Eye (tissue), 1 donor: ENCODE results near the gene ENDOU.

Source experiments
- DNase-seq: peaks from one replicate; pipeline ENCODE4 v3.0.0-alpha.2; 2015

Gene ENDOU

GRCh38 chr12:47757364-47757839, 32.1 kb upstream of the ENDOU start:
- no peak for DNase-seq

GRCh38 chr12:47755655-47756562, 30.6 kb upstream of the ENDOU start:
- DNase-seq = no peak

GRCh38 chr12:47754881-47755280, 29.6 kb upstream of the ENDOU start:
- no peak for DNase-seq

GRCh38 chr12:47754126-47754525, 28.8 kb upstream of the ENDOU start:
- no peak for DNase-seq

- DNase-seq = no peak
Observed at GRCh38 chr12:47753021-47754001, 28.0 kb upstream of the ENDOU start.

GRCh38 chr12:47752552-47752951, 27.3 kb upstream of the ENDOU start:
- DNase-seq = no peak

GRCh38 chr12:47752121-47752520, 26.8 kb upstream of the ENDOU start:
- DNase-seq = no peak

- DNase-seq = no peak
Observed at GRCh38 chr12:47751561-47751960, 26.3 kb upstream of the ENDOU start.

GRCh38 chr12:47750916-47751470, 25.7 kb upstream of the ENDOU start:
- no peak for DNase-seq

GRCh38 chr12:47750229-47750798, 25.0 kb upstream of the ENDOU start:
- DNase-seq = no peak

GRCh38 chr12:47748899-47749298, 23.6 kb upstream of the ENDOU start:
- DNase-seq = no peak

GRCh38 chr12:47748507-47748828, 23.2 kb upstream of the ENDOU start:
- no peak for DNase-seq

- DNase-seq = no peak
Observed at GRCh38 chr12:47747596-47748506, 22.6 kb upstream of the ENDOU start.

- no peak for DNase-seq
Observed at GRCh38 chr12:47747126-47747525, 21.8 kb upstream of the ENDOU start.

- no peak for DNase-seq
Observed at GRCh38 chr12:47746523-47746922, 21.2 kb upstream of the ENDOU start.

GRCh38 chr12:47746073-47746472, 20.8 kb upstream of the ENDOU start:
- DNase-seq = no peak

GRCh38 chr12:47745485-47746041, 20.3 kb upstream of the ENDOU start:
- no peak for DNase-seq

GRCh38 chr12:47744778-47745436, 19.6 kb upstream of the ENDOU start:
- DNase-seq = no peak

- DNase-seq = no peak
Observed at GRCh38 chr12:47744005-47744651, 18.8 kb upstream of the ENDOU start.

GRCh38 chr12:47743311-47743860, 18.1 kb upstream of the ENDOU start:
- no peak for DNase-seq
